Measurements from ENCODE around the gene SGSH.

DNA sequence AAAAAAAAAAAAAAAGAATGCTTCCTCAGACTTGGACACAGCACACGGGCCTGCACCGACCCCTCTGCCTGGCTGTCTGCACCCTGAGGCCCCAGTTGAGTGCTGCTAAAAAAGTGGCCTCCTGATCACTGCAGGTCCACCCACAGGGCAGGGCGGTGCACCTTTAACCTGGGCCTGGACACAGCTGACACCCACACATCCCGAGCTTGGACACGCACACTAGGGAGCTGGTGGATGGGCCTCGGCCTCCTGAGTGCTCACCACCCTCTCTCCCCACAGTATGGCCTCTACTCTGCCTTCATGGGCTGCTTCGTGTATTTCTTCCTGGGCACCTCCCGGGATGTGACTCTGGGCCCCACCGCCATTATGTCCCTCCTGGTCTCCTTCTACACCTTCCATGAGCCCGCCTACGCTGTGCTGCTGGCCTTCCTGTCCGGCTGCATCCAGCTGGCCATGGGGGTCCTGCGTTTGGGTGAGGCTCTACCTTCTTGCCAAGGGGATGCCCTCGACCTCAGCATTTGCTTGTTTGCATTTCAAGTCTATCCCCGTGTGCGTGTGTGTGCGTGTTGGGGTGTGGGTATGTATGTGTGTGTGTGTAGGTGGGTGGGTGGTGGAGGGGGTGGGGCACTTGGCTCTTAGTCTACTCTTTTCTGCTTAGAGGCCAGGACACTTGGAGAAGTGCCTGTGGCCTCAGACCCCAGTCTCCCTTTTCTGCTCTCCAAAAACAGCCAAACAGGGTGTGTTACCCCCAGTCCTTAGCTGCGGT is 2.4 kb upstream of the SGSH start:
- no peak for TF ChIP-seq CTCF (optimal IDR thresholded peaks at IDR 0.05 in 1 of 3, IDR thresholded peaks at IDR 0.05 in 1 of 3, conservative IDR thresholded peaks at IDR 0.05 in 1 of 3; ENCODE audit: extremely low read depth in 1 of 3, insufficient read depth in 2 of 3, low read length in 3 of 3)
- TF ChIP-seq EZH2 (IDR thresholded peaks at IDR 0.05; ENCODE audit: low read length) = no peak
